HFF-Myc (cell line): Measurements from ENCODE around the gene KCNIP1.

Experiments
- DNase-seq: peaks from one replicate; pipeline ENCODE4 v3.0.0-alpha.2; 2011; ENCODE audit warnings: low read depth; ENCODE audit errors: extremely low read depth
- H3K4me3 ChIP-seq: replicated peaks from 2 replicates; pipeline ENCODE4 v1.5.1; 2011; ENCODE audit warnings: low read depth, mild to moderate bottlenecking, control low read depth, low read length
- CTCF ChIP-seq: IDR thresholded peaks from 2 replicates; pipeline ENCODE4 v1.5.1; 2012; ENCODE audit warnings: mild to moderate bottlenecking, low read depth, low read length, control low read depth; ENCODE audit errors: missing control alignments

Gene KCNIP1

DNA sequence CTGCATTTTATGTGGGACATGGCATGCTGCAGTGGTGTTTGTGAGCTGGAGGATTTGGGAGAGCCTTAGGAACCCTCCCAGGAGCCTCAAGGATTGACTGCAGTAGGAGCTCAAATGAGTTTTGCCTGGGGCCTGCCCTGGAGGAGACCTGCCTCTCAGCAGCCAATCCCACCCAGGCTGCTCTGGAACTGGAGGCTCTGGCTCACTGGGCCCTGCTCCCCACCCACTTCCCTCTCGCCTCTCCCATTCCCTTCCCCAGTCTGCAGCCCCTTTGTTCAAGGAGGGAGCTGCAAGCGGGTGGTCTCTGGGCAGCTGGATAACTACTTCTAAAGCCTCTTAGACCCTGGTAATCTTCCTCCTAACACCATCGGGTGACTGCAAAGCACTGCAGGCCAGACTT lies 24.2 kb downstream of the KCNIP1 start:
- H3K4me3 ChIP-seq, result no peak overlapping the region
- no peak for DNase-seq
- no peak for TF ChIP-seq CTCF

GRCh38 chr5:170528976-170529375 lies 25.2 kb downstream of the KCNIP1 start:
- no peak for DNase-seq
- no peak for TF ChIP-seq CTCF
- H3K4me3 ChIP-seq, result no peak overlapping the region

- no peak for TF ChIP-seq CTCF
- no peak for DNase-seq
- no peak overlapping the region for H3K4me3 ChIP-seq
These were observed 29.1 kb downstream of the KCNIP1 start for GRCh38 chr5:170532935-170533334.

DNA sequence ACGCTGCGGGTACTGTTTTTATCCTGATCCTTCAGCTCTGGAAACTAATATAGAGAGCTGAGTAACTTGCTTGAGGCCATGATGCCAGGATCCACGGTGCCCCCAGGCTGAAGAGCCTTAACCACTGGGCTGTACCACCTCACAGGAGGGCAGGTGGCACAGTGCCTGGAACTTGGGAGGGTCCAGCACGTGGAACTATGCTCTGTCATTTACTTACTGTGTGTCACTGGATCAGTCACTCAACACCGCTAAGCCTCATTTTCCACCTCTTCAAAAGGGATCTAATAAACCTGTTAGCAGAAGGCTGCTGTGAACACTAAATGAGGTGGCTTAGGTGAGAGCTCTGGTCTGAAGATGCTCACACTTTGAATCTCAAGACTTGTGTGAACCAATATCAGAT lies 29.6 kb downstream of the KCNIP1 start:
- no peak for DNase-seq
- TF ChIP-seq CTCF, result no peak
- no peak overlapping the region for H3K4me3 ChIP-seq

DNA sequence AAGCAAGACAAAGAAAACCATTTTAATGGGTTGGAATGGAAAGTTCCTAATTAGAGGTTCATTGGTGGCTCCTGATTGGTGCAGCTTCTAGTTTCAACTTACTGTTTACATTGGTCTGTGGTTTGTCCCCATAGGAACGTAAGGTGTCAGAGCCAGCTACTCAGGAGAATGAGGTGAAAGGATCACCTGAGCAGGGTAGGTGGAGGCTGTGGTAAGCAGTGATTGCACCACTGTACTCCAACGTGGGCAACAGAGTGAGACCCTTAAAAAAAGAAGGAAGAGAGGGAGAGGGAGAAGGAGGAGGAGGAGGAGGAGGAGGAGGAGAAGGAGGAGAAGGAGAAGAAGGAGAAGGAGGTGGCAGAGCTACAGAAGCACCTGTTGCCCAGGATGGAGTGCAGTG lies 30.4 kb downstream of the KCNIP1 start:
- TF ChIP-seq CTCF, result no peak
- no peak overlapping the region for H3K4me3 ChIP-seq
- DNase-seq, result no peak

GRCh38 chr5:170534941-170535340 lies 31.1 kb downstream of the KCNIP1 start:
- no peak for TF ChIP-seq CTCF
- H3K4me3 ChIP-seq, result no peak overlapping the region
- DNase-seq, result no peak

DNA sequence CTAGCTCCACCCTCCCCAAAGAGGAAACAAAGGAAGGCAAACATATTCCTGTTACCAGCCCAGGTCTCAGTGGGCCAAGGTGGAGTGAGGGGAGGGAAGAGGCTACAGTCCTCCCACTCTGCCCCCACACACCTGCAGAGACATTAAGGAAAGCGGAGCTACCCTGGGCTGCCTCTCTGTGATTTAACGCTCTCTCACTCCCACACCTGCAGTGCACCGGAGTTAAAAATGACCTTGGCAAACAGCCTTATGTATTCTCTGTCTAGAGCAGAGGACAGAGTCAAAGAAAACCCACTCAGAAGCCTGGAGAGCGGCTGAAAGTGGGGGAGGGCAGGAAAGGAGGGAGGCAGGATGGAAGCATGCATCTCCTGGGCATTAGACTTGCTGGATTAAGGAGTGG lies 32.7 kb downstream of the KCNIP1 start:
- H3K4me3 ChIP-seq, result no peak overlapping the region
- DNase-seq, result no peak
- TF ChIP-seq CTCF, result no peak
